OCI-LY7 (cell line): Measurements from ENCODE around the gene TBC1D8. TPM values are rescaled to one million over a fixed set of nuclear protein-coding genes. Genes with fewer than 3 reads are reported as not detected.

Experiments
- BruUV-seq: library from RNA; stranded (reverse); fragments of 400-500 nt; replicated peaks from 2 replicates; lab custom pipeline; 2021; lab: Mats Ljungman, UMichigan
- CTCF ChIA-PET: fragments of 300-600 bp; sonication (Branson Sonifier 250); formaldehyde crosslinking; loops from one replicate; lab custom pipeline; 2022; ENCODE audit warnings: antibody characterized with exemption; ENCODE audit not compliant: unreplicated experiment; lab: Charles Lee
- POLR2A ChIA-PET: fragments of 300-600 bp; sonication (Branson Sonifier 250); formaldehyde crosslinking; loops from one replicate; lab custom pipeline; 2022; ENCODE audit warnings: antibody characterized with exemption; lab: Charles Lee
- DNase-seq: peaks from one replicate; pipeline ENCODE4 v3.0.0-alpha.2; 2015; ENCODE audit warnings: low spot score
- H2AFZ ChIP-seq: fragments of 200-600 bp; sonication (generic), shearing (Covaris generic); 2 replicates; pipeline ENCODE4 v1.6.1; 2014; ENCODE audit warnings: mild to moderate bottlenecking, antibody characterized with exemption, low read length, moderate library complexity
- H3K27ac ChIP-seq: fragments of 200-600 bp; sonication (generic); 2 replicates; pipeline ENCODE4 v1.5.1; 2014; ENCODE audit warnings: mixed run types, low read depth, mild to moderate bottlenecking, moderate library complexity, low read length, inconsistent platforms; ENCODE audit not compliant: poor library complexity, severe bottlenecking
- H3K36me3 ChIP-seq: fragments of 200-600 bp; sonication (generic); 2 replicates; pipeline ENCODE4 v1.6.1; 2014; ENCODE audit warnings: mild to moderate bottlenecking, antibody characterized with exemption, low read length, moderate library complexity, mixed read lengths; ENCODE audit not compliant: insufficient read depth
- H3K4me1 ChIP-seq: fragments of 200-600 bp; sonication (generic); 2 replicates; pipeline ENCODE4 v1.5.1; 2014; ENCODE audit warnings: mild to moderate bottlenecking, low read length; ENCODE audit not compliant: insufficient read depth, poor library complexity, severe bottlenecking
- H3K4me2 ChIP-seq: fragments of 200-600 bp; sonication (generic); 2 replicates; pipeline ENCODE4 v1.6.1; 2014; ENCODE audit warnings: mild to moderate bottlenecking, low read length
- H3K4me3 ChIP-seq: fragments of 200-600 bp; sonication (generic); 2 replicates; pipeline ENCODE4 v1.5.1; 2014; ENCODE audit warnings: mild to moderate bottlenecking, low read depth, low read length; ENCODE audit not compliant: poor library complexity, severe bottlenecking
- H3K79me2 ChIP-seq: fragments of 200-600 bp; sonication (generic); 2 replicates; pipeline ENCODE4 v1.6.1; 2016; ENCODE audit warnings: low read depth, mild to moderate bottlenecking, low read length, moderate library complexity, mixed read lengths; ENCODE audit not compliant: insufficient read depth
- H3K9me2 ChIP-seq: fragments of 200-600 bp; sonication (generic); 2 replicates; pipeline ENCODE4 v1.6.1; 2016; ENCODE audit warnings: mild to moderate bottlenecking, low read length, mixed read lengths; ENCODE audit not compliant: insufficient read depth
- H3K9me3 ChIP-seq: fragments of 200-600 bp; sonication (generic); 2 replicates; pipeline ENCODE4 v1.6.1; 2014; ENCODE audit warnings: mild to moderate bottlenecking, mixed run types, low read length, mixed read lengths
- H4K20me1 ChIP-seq: fragments of 200-600 bp; sonication (generic); 2 replicates; pipeline ENCODE4 v1.6.1; 2014; ENCODE audit warnings: mild to moderate bottlenecking, antibody characterized with exemption, low read length, moderate library complexity, mixed read lengths; ENCODE audit not compliant: insufficient read depth
- EZH2phosphoT487 ChIP-seq: fragments of 200-600 bp; sonication (generic); IDR thresholded peaks from 2 replicates; pipeline ENCODE4 v1.6.1; 2018; ENCODE audit warnings: low read depth, borderline replicate concordance, mild to moderate bottlenecking, mixed run types, antibody characterized with exemption, low read length, moderate library complexity, mixed read lengths
- intact Hi-C: fragments of 100-400 bp; cut with micrococcal nuclease; formaldehyde crosslinking; loops from one replicate; pipeline ENCODE4 v1.10.0; 2022; ENCODE audit not compliant: unreplicated experiment
- total RNA-seq, 2 experiments: library from RNA; depleted of rRNA in 1 of 2; stranded (reverse); fragments of >200 nt in 1 of 2; shearing (Covaris generic) in 1 of 2; gene quantifications; 2 replicates each; pipeline ENCODE4 v1.2.3, GENCODE V29; 2014 to 2022
- TF ChIP-seq, protein P1 (sequence below): fragments of 200-600 bp; sonication (generic); conservative IDR thresholded peaks from 2 replicates; pipeline ENCODE4 v1.5.1; 2014; ENCODE audit warnings: mild to moderate bottlenecking, antibody characterized with exemption, low read length, moderate library complexity, mixed read lengths

TBC1D8 gene
- total RNA-seq, 2 experiments from 2014 or later = 0.22 to 0.49 TPM

DNA sequence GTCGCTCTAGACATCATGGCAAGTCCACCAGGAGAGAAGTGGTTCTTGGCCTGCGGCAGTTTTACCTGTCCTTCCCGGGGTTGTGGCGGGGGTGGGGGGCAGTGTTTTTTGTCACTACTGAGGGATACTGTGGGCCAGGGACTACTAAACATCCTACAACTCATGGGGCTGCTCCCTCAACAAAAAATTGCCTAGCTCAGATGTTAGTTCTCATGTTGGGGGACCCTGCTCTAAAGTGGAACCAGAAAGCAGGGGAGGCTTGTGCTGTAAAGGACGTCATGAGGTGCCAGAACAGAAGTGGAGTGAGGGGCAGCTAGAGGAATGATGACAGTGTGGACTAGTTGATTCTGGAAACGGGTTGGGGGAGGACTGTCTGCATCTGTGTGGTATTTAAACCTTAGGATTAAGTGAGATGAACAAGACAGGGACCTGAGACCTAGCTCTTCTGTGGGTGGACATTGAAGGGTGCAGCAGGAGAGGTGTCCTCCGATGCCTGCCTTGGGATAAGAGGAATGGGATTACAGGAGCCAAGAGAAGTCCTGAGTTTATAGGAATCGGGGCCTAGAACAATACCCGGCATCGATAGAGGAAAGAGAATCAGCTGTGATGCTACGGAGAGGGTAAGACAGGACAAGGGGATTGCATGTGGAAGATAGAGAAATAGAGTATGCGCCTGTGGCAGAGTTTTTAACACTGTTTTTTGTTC is 146.4 kb downstream of the TBC1D8 start:
- Histone ChIP-seq H3K4me1 (peaks cover 25% of the 10 kb centered on the region), H3K9me2 (no peaks in the 10 kb centered on the region), H3K36me3 (peaks cover 74% of the 10 kb centered on the region), H4K20me1 (peaks cover 46% of the 10 kb centered on the region; the same call in 1 of the 2 replicates), H3K79me2 (peaks cover 55% of the 10 kb centered on the region), H3K27ac (no peak overlapping the region), H3K9me3 (no peaks in the 10 kb centered on the region), H3K4me2 (peak overlapping the region; percentile 79), H2AFZ (no peak overlapping the region), H3K4me3 (peak overlapping the region; percentile 92)
- TF ChIP-seq, protein P1, sequence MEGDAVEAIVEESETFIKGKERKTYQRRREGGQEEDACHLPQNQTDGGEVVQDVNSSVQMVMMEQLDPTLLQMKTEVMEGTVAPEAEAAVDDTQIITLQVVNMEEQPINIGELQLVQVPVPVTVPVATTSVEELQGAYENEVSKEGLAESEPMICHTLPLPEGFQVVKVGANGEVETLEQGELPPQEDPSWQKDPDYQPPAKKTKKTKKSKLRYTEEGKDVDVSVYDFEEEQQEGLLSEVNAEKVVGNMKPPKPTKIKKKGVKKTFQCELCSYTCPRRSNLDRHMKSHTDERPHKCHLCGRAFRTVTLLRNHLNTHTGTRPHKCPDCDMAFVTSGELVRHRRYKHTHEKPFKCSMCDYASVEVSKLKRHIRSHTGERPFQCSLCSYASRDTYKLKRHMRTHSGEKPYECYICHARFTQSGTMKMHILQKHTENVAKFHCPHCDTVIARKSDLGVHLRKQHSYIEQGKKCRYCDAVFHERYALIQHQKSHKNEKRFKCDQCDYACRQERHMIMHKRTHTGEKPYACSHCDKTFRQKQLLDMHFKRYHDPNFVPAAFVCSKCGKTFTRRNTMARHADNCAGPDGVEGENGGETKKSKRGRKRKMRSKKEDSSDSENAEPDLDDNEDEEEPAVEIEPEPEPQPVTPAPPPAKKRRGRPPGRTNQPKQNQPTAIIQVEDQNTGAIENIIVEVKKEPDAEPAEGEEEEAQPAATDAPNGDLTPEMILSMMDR = no peak
- TF ChIP-seq EZH2phosphoT487 = no peak
- BruUV-seq = no TSS peak
- POLR2A ChIA-PET = no interaction called here
- intact Hi-C loops = no loop called here
- CTCF ChIA-PET = no interaction called here
- DNase-seq = no peak

DNA sequence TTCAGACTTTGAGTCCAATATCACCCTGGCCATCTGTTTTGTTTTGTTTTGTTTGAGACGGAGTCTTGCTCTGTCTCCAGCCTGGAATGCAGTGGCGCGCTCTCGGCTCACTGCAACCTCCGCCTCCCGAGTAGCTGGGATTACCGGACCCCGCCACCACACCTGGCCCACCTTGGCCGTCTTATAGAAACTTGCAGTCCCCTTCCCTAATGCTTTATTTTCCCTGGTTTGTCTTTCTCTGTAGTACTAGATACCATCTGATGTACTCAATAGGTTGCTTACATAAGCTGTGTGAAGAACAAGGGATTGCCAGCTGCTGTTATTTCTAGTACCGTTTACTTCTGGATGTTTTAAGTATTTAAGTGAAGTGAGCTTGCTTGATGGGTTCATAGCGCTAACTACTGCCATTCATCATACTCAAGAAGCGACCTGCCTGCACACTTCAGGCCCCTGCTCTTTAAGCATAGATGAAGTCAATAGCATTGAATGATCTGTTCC is 147.9 kb downstream of the TBC1D8 start:
- H3K36me3 ChIP-seq = peaks cover 61% of the 10 kb centered on the region
- TF ChIP-seq, protein P1 = no peak
- TF ChIP-seq EZH2phosphoT487 = no peak
- intact Hi-C loops = no loop called here

More for the DNA sequence above, 147.9 kb downstream of the TBC1D8 start:
- peak; percentile 11 for DNase-seq
- Histone ChIP-seq H3K4me1 (peaks cover 25% of the 10 kb centered on the region), H2AFZ (no peak overlapping the region), H3K79me2 (peaks cover 55% of the 10 kb centered on the region), H3K9me3 (no peaks in the 10 kb centered on the region), H3K27ac (peak overlapping the region; percentile 56), H4K20me1 (peaks cover 46% of the 10 kb centered on the region; the same call in 1 of the 2 replicates), H3K9me2 (no peaks in the 10 kb centered on the region), H3K4me3 (peak overlapping the region; percentile 92), H3K4me2 (peak overlapping the region; percentile 79)
- no TSS peak for BruUV-seq
- ChIA-PET CTCF (interaction anchor here (0.9 kb wide), 1 partner anchor 9 kb away, joined by 3 read pairs; no protein-coding TSS in a partner anchor), POLR2A (interaction anchor here (0.6 to 1.7 kb wide), 5 partner anchors 9 to 440 kb away, joined by 3 to 5 read pairs (median 4); partner anchors contain the start of gene PDCL3)
